NCI-H1092 treated with DMSO at 0.1 percent for 48 hours (cell line): ENCODE measurements around the gene SETD9.

ENCODE experiments used
- DNase-seq: peaks from one replicate; lab custom pipeline; 2025; lab: John Stamatoyannopoulos, UW

Gene SETD9, protein sequence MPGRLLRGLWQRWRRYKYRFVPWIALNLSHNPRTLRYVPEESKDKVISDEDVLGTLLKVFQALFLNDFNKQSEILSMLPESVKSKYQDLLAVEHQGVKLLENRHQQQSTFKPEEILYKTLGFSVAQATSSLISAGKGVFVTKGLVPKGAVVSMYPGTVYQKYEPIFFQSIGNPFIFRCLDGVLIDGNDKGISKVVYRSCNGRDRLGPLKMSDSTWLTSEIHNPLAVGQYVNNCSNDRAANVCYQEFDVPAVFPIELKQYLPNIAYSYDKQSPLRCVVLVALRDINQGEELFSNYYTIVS

GRCh38 chr5:56909294-56910209 is at the start of gene SETD9:
Gene SETD9 (plus strand): TSS chr5:56909596. CDS start chr5:56909646, 50 bp downstream.
- peak; percentile 95 for DNase-seq

DNA sequence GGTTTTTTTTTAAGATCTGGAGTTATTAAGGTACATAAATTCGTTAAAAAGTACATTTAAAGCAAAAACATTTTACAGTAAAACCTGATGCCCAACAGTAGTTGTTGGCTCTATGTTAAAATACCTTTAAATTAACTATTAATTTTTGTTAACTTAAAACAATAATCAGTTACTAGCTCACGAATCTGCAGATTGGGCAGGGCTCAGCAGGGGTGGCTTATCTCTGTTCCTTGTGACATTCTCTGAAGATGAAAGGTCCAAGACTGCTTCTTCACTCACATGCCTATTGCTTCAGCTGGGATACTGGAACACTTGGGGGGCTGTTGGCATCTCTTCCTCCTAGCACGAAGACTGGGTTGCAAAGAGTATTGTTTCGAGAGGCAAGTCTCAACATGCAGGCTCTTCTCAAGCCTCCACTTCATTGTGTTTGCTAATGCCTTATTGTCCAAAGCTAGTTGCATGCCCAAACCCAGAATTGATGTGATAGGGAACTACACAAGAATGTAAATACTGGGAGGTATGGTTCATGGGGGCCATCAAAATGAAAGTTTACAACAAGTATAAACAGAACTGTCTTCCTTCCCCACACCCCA is 47.4 kb upstream of the SETD9 start:
- no peak for DNase-seq

DNA sequence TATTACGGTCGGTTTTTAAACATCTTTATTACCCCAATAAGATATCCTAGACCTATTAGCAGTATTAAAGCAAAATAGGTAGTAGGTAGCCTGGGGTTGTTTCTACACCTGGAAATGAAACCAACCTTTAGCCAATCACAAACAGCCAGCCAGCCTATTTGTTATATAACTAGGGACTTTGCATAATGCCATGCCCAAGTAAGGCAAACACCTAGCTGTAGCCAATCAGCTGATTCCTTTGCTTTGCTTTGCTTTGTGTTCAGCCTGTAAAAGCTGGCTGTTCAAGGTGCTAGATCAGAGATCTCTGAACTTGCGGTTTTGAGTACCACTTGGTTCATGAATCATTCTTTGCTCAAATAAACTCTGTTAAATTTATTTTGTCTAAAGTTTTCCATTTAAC is 46.5 kb upstream of the SETD9 start:
- no peak for DNase-seq

- no peak for DNase-seq
Measured at GRCh38 chr5:56871777-56872176, 37.6 kb upstream of the SETD9 start.

DNA sequence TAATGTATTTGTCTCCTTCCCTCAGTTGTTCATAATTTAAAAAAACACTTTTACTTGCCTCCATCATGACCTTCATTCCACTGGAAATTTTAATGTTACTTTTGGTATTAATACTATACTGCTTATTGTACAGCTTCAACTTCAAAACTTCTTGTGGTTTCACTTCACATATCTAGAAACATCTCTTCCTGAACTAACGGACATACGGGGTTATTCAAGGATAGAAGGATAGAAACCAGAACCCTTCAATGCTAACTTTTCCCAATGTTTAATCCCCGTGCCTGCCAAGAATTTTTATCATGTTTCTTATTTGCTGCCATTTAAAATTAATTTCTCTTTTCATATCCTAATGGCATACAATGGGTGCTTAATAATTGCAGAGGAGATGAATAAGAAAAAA is 36.3 kb upstream of the SETD9 start:
- DNase-seq, result no peak

- DNase-seq, result no peak
Measured at GRCh38 chr5:56876327-56876726, 33.1 kb upstream of the SETD9 start.

GRCh38 chr5:56881571-56881970 is 27.8 kb upstream of the SETD9 start:
- no peak for DNase-seq

DNA sequence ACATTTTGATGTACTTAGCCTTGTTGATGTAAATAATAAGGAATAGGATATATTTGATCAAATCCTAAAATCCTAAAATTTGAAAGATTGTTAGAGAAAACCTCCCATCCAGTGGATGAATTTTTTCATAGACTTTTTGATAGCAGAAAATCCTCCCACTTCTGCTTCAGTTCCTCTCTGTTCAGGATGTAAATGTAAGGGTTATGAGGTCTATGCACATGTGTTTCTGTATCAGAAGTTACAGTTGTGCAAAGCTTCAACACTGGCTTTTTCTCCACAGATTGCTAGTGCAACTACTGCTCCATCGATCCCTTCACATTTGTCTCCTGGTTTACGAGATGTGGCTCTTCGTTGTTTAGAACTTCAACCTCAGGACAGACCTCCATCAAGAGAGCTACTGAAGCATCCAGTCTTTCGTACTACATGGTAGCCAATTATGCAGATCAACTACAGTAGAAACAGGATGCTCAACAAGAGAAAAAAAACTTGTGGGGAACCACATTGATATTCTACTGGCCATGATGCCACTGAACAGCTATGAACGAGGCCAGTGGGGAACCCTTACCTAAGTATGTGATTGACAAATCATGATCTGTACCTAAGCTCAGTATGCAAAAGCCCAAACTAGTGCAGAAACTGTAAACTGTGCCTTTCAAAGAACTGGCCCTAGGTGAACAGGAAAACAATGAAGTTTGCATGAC is 16.0 kb upstream of the SETD9 start:
- DNase-seq, result no peak

- no peak for DNase-seq
Measured at GRCh38 chr5:56896763-56897162, 12.6 kb upstream of the SETD9 start.

DNA sequence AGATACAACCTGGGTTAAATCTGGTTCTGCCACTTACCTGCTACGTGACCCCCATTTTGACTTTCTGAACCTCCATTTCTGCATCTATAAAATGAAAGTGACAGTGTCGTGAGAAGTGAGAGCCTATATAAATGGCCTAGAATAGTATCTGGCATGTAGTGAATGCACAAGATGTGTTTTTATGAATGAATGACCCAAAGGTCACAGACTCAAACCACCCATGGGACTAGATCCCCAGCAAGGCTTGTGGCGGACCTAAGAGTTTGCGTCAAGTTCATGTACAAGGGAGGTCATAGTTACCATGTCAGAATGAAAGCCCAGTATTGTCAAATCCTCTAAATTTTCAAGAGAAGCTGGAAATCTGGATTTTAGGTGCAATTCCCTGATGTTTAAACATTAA is 11.2 kb upstream of the SETD9 start:
- DNase-seq, result no peak

DNA sequence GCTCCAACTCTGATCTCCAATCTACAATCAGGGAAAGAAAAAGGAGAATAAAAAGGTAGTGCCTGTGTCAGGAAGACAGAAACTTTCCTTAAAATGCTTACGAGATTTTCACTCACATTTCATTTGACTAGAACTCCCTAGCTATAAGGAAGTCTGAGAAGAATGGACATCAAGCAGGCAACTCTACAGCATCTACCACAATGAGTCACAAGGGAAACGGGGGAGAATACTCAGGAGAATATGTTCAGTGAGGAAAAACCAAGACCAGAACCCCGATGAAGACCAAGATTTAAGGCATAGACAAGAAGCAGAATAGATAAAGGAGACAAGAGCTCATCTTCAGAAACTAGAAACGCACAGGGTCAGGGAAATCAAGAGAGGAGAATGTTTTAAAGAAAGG is 9.0 kb upstream of the SETD9 start:
- no peak for DNase-seq

DNA sequence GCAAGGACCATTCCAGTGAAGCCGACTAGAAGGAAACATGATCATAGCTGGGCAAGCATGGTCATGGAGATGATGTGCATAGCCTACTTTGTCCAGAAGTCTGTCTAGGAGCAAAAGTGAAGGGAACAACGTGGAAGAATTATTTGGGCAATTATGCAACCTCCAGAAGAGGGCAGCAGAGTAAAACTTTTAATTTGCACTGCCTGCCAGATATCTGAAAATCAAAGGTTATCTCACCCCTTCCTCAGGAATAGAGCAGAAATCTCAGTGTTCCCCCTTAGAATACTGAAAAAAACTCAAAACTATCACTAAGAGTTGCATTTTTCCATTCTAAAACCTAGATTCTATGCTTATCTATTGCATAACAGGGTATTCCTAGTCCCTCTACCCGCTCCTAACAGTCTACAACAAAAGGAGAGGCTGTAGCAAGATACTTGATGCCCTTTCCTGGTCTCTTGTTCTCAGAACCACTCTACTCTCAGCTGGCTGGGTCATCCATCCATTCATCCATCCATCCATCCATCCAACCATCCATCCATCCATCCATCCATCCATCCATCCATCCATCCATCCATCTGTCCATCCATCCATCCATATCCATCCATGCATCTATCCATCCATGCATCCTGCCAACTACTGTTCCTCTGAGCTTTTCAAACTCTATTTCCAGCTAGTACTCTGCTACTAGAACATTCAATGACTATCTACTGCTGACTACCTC is 8.4 kb upstream of the SETD9 start:
- peak; percentile 16 for DNase-seq

DNA sequence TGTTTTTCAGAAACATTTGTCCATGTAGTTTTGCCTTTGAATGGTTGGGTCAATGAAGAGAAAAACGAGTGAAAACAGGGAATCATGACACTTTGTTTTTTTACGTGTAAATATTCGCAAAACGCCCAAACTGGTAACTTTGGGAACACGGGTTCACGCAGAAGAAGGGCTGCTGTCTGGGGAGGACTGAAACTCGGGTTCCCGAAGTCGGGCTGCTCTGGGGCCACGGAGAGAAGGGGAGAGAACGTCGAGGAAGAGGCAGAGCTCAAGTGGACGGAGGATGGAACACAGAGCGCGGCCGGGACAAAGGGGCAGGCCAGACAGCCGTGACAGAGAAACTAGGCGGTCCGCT is 478 bp upstream of the SETD9 start:
- peak; percentile 60 for DNase-seq

- peak; percentile 74 for DNase-seq
Measured at GRCh38 chr5:56910210-56910965, 992 bp downstream of the SETD9 start.

GRCh38 chr5:56913766-56914165 is 4.4 kb downstream of the SETD9 start:
- DNase-seq, result no peak

DNA sequence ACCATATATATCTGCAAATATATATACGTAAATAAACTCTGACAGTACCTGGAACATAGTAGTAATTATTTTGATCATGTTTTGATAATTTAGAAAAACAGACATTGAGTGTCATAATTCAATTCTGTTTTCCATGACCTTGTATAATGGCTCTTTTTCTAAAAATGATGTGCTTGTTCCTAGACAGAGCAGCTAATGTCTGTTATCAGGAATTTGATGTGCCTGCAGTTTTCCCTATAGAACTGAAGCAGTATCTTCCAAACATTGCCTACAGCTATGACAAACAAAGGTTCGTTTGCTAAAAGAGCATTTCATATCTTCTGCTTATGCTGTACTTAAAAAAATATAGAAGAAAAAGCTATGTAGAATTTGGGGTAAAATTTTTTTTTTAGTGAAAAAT is 5.3 kb downstream of the SETD9 start:
- no peak for DNase-seq

DNA sequence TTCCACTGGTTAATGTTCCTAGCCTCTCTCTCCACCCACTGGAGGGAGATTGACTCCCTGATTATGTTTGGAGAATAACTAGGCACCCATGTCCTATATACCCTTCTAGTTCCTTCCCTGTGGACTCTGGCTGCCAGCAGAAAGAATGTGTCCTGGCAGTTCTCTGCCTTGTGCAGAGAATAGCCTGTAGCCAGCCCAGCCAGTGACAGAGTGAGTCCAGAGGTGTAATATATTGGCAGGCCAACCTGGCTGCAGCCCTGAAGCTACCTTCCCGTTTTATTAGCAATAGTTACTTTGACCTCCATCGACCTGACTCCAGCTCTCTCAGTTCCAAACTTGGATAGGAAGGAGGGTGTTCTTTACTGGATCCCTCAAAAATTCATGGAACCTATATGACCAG is 8.1 kb downstream of the SETD9 start:
- no peak for DNase-seq

GRCh38 chr5:56918054-56918453 is 8.7 kb downstream of the SETD9 start:
- no peak for DNase-seq

DNA sequence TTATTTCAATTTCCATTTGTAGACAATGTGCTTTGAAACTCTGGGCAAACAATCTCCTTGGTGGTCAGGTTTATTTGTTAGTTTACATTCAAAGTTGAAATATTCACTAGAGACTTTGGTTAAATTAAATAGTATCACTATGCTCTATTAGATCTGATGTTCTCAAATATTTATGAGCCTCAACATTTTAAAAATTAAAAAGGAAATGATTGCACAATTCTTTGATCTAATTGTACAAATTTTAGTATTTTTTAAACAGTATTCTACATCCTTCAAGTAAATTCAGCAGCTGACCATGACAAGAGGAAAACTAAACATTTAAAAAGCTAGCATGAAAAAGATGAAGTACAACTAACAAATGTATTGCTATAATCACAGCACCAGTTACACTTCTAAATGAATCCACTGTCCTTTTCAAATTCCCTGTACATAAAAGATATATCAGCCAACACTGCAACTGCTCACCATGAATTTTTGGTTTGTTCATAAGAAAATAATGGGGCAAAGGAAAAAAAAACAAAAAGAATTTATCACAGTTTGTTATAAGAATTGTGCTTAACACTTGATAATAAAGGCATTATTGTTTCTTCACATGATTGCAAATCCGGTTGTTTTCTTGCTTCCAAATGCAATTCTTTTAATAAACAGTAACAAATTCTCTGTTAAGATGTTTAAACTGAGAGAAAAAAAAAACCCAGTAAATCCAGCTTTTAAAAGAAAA is 10.7 kb downstream of the SETD9 start:
- DNase-seq, result no peak

DNA sequence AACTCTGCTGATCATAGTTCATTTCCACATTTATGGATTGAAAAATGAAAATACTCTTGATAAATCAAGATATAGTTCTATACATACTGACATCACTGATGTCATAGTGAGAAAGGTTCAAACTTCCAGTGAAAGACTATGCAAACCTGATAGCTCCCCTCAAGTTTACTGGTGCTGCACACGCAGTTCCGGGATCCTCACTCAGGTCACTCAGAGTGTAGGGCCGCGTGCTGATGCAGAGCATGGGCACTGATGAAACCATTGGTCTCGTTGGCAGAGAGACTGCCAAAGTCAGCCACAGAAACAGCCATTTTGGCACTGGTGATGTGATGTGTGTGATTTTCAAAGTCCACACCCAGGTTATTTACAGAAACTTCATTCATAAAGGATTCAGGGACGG is 13.5 kb downstream of the SETD9 start:
- DNase-seq, result no peak
